ENCODE measurements around the gene HNRNPR. TPM values are rescaled to one million over a fixed set of nuclear protein-coding genes. Genes with fewer than 3 reads are reported as not detected.

Gene HNRNPR
- total and polyA plus RNA-seq, 2 of the 8 experiments (the other 6 are each of a cell fraction or from before 2014, with no cell fraction given), result 110 to 214 TPM

- Histone ChIP-seq H4K20me1 (replicated peaks in 1 of 2; ENCODE audit: control insufficient read depth in 1 of 2, insufficient read depth in 2 of 2, low read length in 2 of 2) (no peaks in the 10 kb centered on the region), H2BK20ac (ENCODE audit: low read length) (no peak overlapping the region), H2BK12ac (ENCODE audit: low read depth, low read length) (no peak overlapping the region), H3K27me3 (replicated peaks in 1 of 4; ENCODE audit: control insufficient read depth in 3 of 4, extremely low read depth in 1 of 4, insufficient read depth in 3 of 4, low read length in 3 of 4) (no peaks in the 10 kb centered on the region; a peak in 1 of 7 replicates), H3K36me3 (ENCODE audit: control insufficient read depth in 2 of 4, insufficient read depth in 4 of 4, low read length in 3 of 4) (no peaks in the 10 kb centered on the region), H2BK5ac (ENCODE audit: low read depth, low read length) (no peak overlapping the region), H2AK5ac (ENCODE audit: low read depth, low read length) (no peak overlapping the region), H4K91ac (replicated peaks; ENCODE audit: insufficient read length, low read length) (no peak overlapping the region), H2BK120ac (replicated peaks; ENCODE audit: low read depth, low read length) (no peak overlapping the region), H3K4me2 (ENCODE audit: insufficient read depth in 1 of 2, low read depth in 2 of 2, low read length in 2 of 2) (no peak overlapping the region), H4K8ac (ENCODE audit: extremely low read depth, insufficient read depth, low read length) (no peak overlapping the region), H2AFZ (ENCODE audit: low read length) (no peak overlapping the region), H3K27ac (ENCODE audit: low read depth, low read length) (no peak overlapping the region), H3K79me1 (ENCODE audit: low read depth, low read length) (no peaks in the 10 kb centered on the region), H4K5ac (ENCODE audit: insufficient read length, low read depth, low read length) (no peak overlapping the region), H3K9ac (replicated peaks in 1 of 4; ENCODE audit: extremely low read depth in 1 of 4, low read depth in 3 of 4, low read length in 3 of 4) (no peak overlapping the region), H3K14ac (ENCODE audit: insufficient read length) (no peak overlapping the region), H3K79me2 (ENCODE audit: control insufficient read depth in 1 of 2, insufficient read depth in 2 of 2, low read length in 2 of 2) (no peaks in the 10 kb centered on the region), H3K4me3 (ENCODE audit: extremely low read depth in 1 of 4, insufficient read depth in 2 of 4, low read depth in 3 of 4, low read length in 4 of 4) (no peak overlapping the region), H3K4me1 (replicated peaks in 1 of 4; ENCODE audit: control insufficient read depth in 3 of 4, insufficient read depth in 4 of 4, low read length in 3 of 4) (no peaks in the 10 kb centered on the region), H3K9me3 (ENCODE audit: insufficient read depth in 2 of 2, low read depth in 1 of 2, low read length in 1 of 2) (peaks cover 0 to 3% of the 10 kb centered on the region in 2 experiments; a peak in 1 of 4 replicates), H3K23ac (ENCODE audit: insufficient read length) (no peak overlapping the region), H3K23me2 (ENCODE audit: low read depth, low read length) (no peaks in the 10 kb centered on the region), H3K4ac (replicated peaks; ENCODE audit: insufficient read length, low read depth, low read length) (no peak overlapping the region), H3K56ac (replicated peaks; ENCODE audit: insufficient read length, low read depth, low read length) (no peak overlapping the region), H3K18ac (ENCODE audit: extremely low read depth, low read length) (0 out of 2 replicates have a peak overlapping the region, but pooled peaks have one; percentile 38), H2BK15ac (ENCODE audit: low read length) (no peak overlapping the region)
- FAIRE-seq (no peak), DNase-seq (ENCODE audit: low read depth in 1 of 2, low spot score in 2 of 2) (no peak)
- WGBS, 2 experiments (ENCODE audit: extremely low coverage in 1 of 2, insufficient coverage in 1 of 2, insufficient read length in 1 of 2, insufficient replicate concordance in 2 of 2, low coverage in 1 of 2, low lambda C conversion rate in 2 of 2, missing lambda C conversion rate in 1 of 2), result 94% methylated on average over 4 of the region's 4 CpGs; no CpG with 5 or more reads in 1 of the 2 experiments
- CTCF ChIA-PET (ENCODE audit: partially characterized antibody), result interaction anchor here (0.9 to 1.5 kb wide), 4 partner anchors 57 to 180 kb away, joined by 3 to 5 read pairs (median 4); partner anchors contain the start of gene HTR1D
- POLR2A ChIA-PET (ENCODE audit: partially characterized antibody), result no interaction called here
- TF ChIP-seq TEAD4 (IDR thresholded peaks at IDR 0.05; ENCODE audit: low read depth, low read length), result no peak
- TF ChIP-seq RNF2 (IDR thresholded peaks at IDR 0.05; ENCODE audit: borderline replicate concordance, low read depth, low read length, missing control alignments, poor library complexity, severe bottlenecking), result no peak
- no peak for TF ChIP-seq RAD21 (IDR thresholded peaks at IDR 0.05 in 1 of 2, conservative IDR thresholded peaks at IDR 0.05 in 1 of 2; ENCODE audit: low read depth in 2 of 2, low read length in 2 of 2)
These were observed 70.0 kb downstream of the HNRNPR start for GRCh38 chr1:23274134-23274505.
